Measurements from ENCODE around the gene COA4.

Gene COA4

DNA sequence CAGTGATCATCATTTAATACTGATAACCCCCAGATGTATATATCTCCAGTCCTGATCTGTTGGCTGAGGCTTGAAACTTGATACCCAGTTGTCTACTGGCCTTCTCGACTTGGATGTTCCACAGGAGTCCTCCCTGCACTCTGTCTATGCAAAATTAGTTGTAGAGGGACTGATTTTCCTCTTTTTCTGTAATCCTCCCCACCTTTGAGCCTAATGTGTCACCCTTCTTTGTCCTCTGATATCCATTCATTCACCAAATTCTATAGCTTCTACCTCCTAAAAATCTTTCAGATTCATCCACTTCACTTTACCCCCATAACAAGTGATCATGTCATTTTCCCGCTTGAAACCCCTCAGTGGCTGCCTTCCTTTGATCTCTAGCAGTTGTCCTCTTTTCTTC lies 16.4 kb downstream of the COA4 start:
- DNase-seq = no peak

- no peak for DNase-seq
Measured at GRCh38 chr11:73859671-73860070, 17.0 kb downstream of the COA4 start.

DNA sequence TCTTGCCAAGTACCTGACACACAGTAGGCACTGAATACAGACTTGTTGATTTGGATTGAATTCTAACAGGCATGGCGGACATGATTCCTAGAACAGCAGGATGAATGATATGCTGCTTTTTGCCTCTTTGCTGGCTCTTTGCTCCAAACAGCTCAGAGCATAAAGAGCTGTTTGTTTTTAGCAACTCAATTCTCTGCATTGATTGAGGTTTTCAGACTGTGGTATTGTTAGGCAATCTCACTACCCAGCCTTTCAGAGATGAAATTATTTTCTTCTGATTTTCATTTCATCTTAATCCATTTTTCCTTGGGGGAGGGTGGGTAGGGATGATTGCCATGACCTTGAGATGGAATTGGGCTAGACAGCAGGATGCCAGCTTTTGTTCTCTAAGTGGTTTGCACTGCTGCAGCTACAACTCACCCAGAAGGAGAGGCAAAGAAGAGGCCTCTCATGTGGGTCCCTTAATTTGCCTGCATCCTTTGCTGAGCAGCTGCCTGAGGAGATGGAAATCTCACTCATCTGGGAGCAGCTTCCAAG lies 20.5 kb downstream of the COA4 start:
- no peak for DNase-seq

DNA sequence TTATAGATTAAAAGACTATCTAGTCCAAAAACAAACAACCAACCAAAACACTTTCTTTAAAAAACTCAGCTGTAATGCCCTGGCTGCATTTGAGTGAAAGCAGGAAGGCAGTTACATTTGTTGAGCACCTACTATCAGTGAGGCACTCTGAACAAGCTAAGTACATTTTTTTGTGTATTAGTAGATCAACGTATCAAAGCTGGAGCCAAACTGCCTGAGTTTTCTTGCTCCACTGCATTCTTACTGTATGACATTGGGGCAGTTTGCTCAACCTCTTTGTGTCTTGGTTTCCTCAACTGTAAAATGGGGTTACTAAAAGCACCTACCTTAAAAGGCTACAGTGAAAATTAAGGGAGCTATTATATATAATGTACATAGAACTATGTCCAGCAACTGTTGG lies 22.0 kb downstream of the COA4 start:
- no peak for DNase-seq

- peak; percentile 31 for DNase-seq
Measured at GRCh38 chr11:73852049-73852448, 24.6 kb downstream of the COA4 start.

DNA sequence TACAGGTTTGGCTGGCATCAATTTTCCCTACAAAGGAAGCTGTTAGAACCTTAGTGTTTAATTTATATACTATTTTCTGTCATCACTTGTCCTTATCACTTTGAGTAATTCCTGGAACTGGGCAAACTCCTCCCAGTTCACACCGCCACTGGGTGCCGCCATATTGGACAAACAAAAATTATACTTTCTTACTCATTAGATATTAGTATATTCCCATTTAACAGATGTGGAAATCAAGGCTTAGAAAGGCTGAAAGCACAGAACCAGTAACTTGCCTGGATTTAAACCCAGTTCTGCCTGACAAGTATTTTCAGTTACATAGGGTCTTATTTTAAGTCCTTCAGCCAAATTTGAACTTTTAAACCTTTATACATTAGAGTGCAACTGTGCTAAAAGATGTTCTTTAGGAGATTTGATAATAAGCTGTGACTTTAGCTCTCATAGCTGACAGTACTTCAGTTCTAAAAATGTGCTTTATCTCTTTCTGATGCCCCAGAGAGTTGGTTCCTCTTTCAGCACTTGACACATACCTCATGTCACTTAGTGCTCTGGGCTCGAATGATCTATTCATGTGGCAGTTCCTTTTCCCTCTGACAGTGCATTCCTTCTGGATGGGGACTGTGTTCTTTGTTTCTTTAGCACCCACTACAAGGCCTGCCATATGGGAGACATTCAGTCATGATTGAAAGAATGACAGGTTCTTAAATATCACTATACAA lies 25.4 kb downstream of the COA4 start:
- DNase-seq = no peak

GRCh38 chr11:73839123-73839457 lies 37.6 kb downstream of the COA4 start:
- no peak for DNase-seq

GRCh38 chr11:73838443-73839122 lies 38.1 kb downstream of the COA4 start:
- DNase-seq = no peak

DNA sequence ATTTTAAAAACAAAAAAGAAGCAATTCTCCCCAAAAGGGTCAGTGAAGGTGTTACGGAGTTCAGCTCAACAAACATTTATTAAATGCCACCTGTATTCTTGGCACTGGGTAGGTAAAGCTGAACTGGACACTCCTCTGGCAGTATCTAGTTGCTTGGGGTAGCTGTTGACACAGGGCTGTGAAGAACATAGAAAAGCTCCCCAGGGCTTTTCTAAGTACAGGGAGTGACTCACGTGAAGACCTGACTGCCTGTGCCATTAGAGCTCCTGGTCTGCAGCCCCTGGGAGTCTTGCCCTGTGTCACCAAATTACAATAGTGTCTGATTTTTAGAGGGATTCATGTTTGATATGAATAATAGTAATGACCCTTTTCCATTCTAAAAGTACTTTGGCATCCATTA lies 43.6 kb downstream of the COA4 start:
- no peak for DNase-seq

GRCh38 chr11:73830261-73830660 lies 46.4 kb downstream of the COA4 start:
- DNase-seq = no peak

Data from NCI-H1105 (cell line).